CD4-positive, alpha-beta T cell (primary cell): Measurements from ENCODE around the gene WDFY4. TPM values are rescaled to one million over a fixed set of nuclear protein-coding genes. Genes with fewer than 3 reads are reported as not detected.

Source experiments
- ATAC-seq: fragments of 200-7000 bp; cut with Tn5 transposase; one replicate; pipeline ENCODE4 v1.10.0; 2022; ENCODE audit warnings: mild to moderate bottlenecking; ENCODE audit not compliant: poor library complexity
- CTCF ChIA-PET: fragments of 350-600 bp; sonication (Branson Sonifier 250); formaldehyde crosslinking; loops from one replicate; lab custom pipeline; 2021; ENCODE audit warnings: antibody characterized with exemption, inconsistent platforms; lab: Charles Lee
- POLR2A ChIA-PET: fragments of 350-600 bp; sonication (Branson Sonifier 250); formaldehyde crosslinking; loops from one replicate; lab custom pipeline; 2021; ENCODE audit warnings: antibody characterized with exemption, inconsistent platforms; lab: Charles Lee
- DNase-seq, 14 experiments: peaks; one replicate each; pipeline ENCODE4 v3.0.0-alpha.2; 2013 to 2020; ENCODE audit warnings: mixed read lengths in 2 of 14
- H3K27ac ChIP-seq, 2 donors: one replicate each; pipeline versions ENCODE4 v1.5.1 to v1.7.0; 2013; ENCODE audit warnings: low read length in 2 of 2, low read depth in 1 of 2, mild to moderate bottlenecking in 1 of 2
- H3K27me3 ChIP-seq, 2 experiments: 1 replicate in 1 of 2; 2 replicates in 1 of 2; pipeline versions ENCODE4 v1.6.1 to v1.7.0; 2013; ENCODE audit warnings: low read length in 2 of 2, control low read depth in 1 of 2, mild to moderate bottlenecking in 1 of 2, moderate library complexity in 1 of 2; ENCODE audit not compliant: insufficient read depth in 2 of 2, control insufficient read depth in 1 of 2
- H3K36me3 ChIP-seq: one replicate; pipeline ENCODE4 v1.6.1; 2013; ENCODE audit warnings: low read length, control low read depth; ENCODE audit not compliant: insufficient read depth
- H3K4me1 ChIP-seq: one replicate; pipeline ENCODE4 v1.6.1; 2013; ENCODE audit warnings: low read length, control low read depth; ENCODE audit not compliant: insufficient read depth
- H3K4me3 ChIP-seq: one replicate; pipeline ENCODE4 v1.5.1; 2013; ENCODE audit warnings: mild to moderate bottlenecking, low read length, moderate library complexity
- H3K9me3 ChIP-seq, 2 experiments: 1 replicate in 1 of 2; 2 replicates in 1 of 2; pipeline versions ENCODE4 v1.6.1 to v1.7.0; 2013; ENCODE audit warnings: low read length in 2 of 2, mild to moderate bottlenecking in 2 of 2, control low read depth in 1 of 2, moderate library complexity in 1 of 2; ENCODE audit not compliant: control insufficient read depth in 1 of 2, insufficient read depth in 1 of 2
- H3K27ac Mint-ChIP-seq: one replicate; pipeline ENCODE4 v1.8.0; 2020; ENCODE audit warnings: mixed read lengths
- H3K27me3 Mint-ChIP-seq: one replicate; pipeline ENCODE4 v1.8.0; 2021; ENCODE audit warnings: mixed read lengths
- H3K36me3 Mint-ChIP-seq: one replicate; pipeline ENCODE4 v1.8.0; 2021; ENCODE audit warnings: low read depth, mixed read lengths
- H3K4me1 Mint-ChIP-seq: one replicate; pipeline ENCODE4 v1.8.0; 2021; ENCODE audit warnings: low read depth, mixed read lengths
- H3K4me3 Mint-ChIP-seq: one replicate; pipeline ENCODE4 v1.8.0; 2020; ENCODE audit warnings: mild to moderate bottlenecking, mixed read lengths
- H3K9me3 Mint-ChIP-seq: one replicate; pipeline ENCODE4 v1.8.0; 2020; ENCODE audit warnings: mixed read lengths
- CTCF ChIP-seq: fragments of 200-600 bp; IDR thresholded peaks from one replicate; pipeline ENCODE4 v1.8.0; 2022; ENCODE audit warnings: antibody characterized with exemption, mild to moderate bottlenecking
- intact Hi-C, 2 experiments: fragments of 100-400 bp; cut with DNase I in 1 of 2; cut with micrococcal nuclease in 1 of 2; formaldehyde crosslinking; loops; one replicate each; pipeline versions ENCODE4 v1.15.1 to v1.9.0; 2023 to 2025; cut with DNase I, micrococcal nuclease
- total RNA-seq, 174 experiments: library from RNA in 2 of 174; stranded (reverse) in 2 of 174; gene quantifications; one replicate each; pipeline ENCODE4 v1.2.3 and lab custom pipeline; 2021 to 2026

The WDFY4 gene
- total RNA-seq, 2 experiments from 2014 or later = 1.3 to 2.5 TPM

- no peak for TF ChIP-seq CTCF
- no peak overlapping the region for H3K4me3 ChIP-seq
- Mint-ChIP-seq H3K27me3 (peaks cover 14% of the 10 kb centered on the region), H3K9me3 (no peaks in the 10 kb centered on the region), H3K4me3 (no peak overlapping the region), H3K4me1 (no peaks in the 10 kb centered on the region), H3K27ac (no peak overlapping the region), H3K36me3 (no peaks in the 10 kb centered on the region)
- ChIA-PET POLR2A (no interaction called here), CTCF (no interaction called here)
- no peaks in the 10 kb centered on the region for H3K9me3 ChIP-seq
- no peaks in the 10 kb centered on the region for H3K4me1 ChIP-seq
- no peaks in the 10 kb centered on the region for H3K36me3 ChIP-seq
- H3K27ac ChIP-seq = no peak overlapping the region
- no peak for DNase-seq
- ATAC-seq = no peak
- no peaks in the 10 kb centered on the region for H3K27me3 ChIP-seq
- intact Hi-C loops = no loop called here
These were observed 105.9 kb downstream of the WDFY4 start for GRCh38 chr10:48790457-48791044.

- Mint-ChIP-seq H3K9me3 (no peaks in the 10 kb centered on the region), H3K4me3 (no peak overlapping the region), H3K27me3 (peaks cover 14% of the 10 kb centered on the region), H3K27ac (no peak overlapping the region), H3K36me3 (no peaks in the 10 kb centered on the region), H3K4me1 (no peaks in the 10 kb centered on the region)
- no peak overlapping the region for H3K4me3 ChIP-seq
- H3K27ac ChIP-seq = no peak overlapping the region
- DNase-seq = no peak
- no peaks in the 10 kb centered on the region for H3K9me3 ChIP-seq
- intact Hi-C loops = no loop called here
- ChIA-PET POLR2A (no interaction called here), CTCF (interaction anchor here (0.5 kb wide), 1 partner anchor 80 kb away, joined by 3 read pairs; no protein-coding TSS in a partner anchor)
- no peak for ATAC-seq
- no peak for TF ChIP-seq CTCF
- no peaks in the 10 kb centered on the region for H3K4me1 ChIP-seq
- H3K36me3 ChIP-seq = no peaks in the 10 kb centered on the region
- no peaks in the 10 kb centered on the region for H3K27me3 ChIP-seq
These were observed 106.7 kb downstream of the WDFY4 start for GRCh38 chr10:48791267-48791928.

- no peak for TF ChIP-seq CTCF
- Mint-ChIP-seq H3K27me3 (peaks cover 14% of the 10 kb centered on the region), H3K9me3 (no peaks in the 10 kb centered on the region), H3K36me3 (no peaks in the 10 kb centered on the region), H3K27ac (no peak overlapping the region), H3K4me3 (no peak overlapping the region), H3K4me1 (no peaks in the 10 kb centered on the region)
- intact Hi-C loops = no loop called here
- Histone ChIP-seq H3K4me3 (no peak overlapping the region), H3K36me3 (no peaks in the 10 kb centered on the region), H3K27ac (no peak overlapping the region), H3K9me3 (no peaks in the 10 kb centered on the region), H3K27me3 (no peaks in the 10 kb centered on the region), H3K4me1 (no peaks in the 10 kb centered on the region)
- DNase-seq (no peak), ATAC-seq (no peak)
- ChIA-PET POLR2A (no interaction called here), CTCF (interaction anchor here (0.5 kb wide), 1 partner anchor 81 kb away, joined by 3 read pairs; no protein-coding TSS in a partner anchor)
These were observed 107.4 kb downstream of the WDFY4 start for GRCh38 chr10:48792121-48792520.
